Measurements from ENCODE around the gene CIDEA.

Gene CIDEA

DNA sequence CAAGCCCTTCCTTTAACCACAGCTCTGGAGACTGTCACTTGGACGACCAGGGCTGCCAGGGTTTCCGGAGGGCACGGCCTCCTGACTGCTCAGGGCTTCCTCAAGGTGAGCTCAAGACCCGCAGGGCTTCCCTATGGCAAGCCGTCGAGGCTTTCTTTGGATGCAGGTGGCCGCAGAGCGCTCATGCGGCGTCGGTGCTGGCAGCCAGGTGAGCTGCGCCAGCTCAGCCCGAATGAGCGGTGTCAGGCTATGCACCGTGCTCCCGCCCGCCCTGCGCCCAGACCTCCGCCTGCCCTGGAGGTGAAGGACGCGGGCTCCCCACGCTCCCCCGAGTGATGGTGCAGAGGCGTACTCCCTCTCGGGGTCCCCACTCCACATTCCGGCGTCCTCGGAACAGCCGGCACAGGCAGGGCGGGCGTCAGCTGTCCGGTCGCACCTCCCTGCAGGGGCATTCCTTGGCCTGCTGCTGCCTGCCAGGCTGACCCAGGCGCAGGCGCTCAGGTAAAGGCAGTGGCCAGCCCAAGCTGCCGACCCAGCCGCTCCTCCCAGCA is 33.0 kb downstream of the CIDEA start:
- H3K9me3 ChIP-seq (replicated peaks; ENCODE audit: insufficient read depth, low read length) = no peaks in the 10 kb centered on the region
- H3K79me2 ChIP-seq (ENCODE audit: low read length) = no peaks in the 10 kb centered on the region
- H3K4me1 ChIP-seq (ENCODE audit: low read length) = no peaks in the 10 kb centered on the region
- H3F3A ChIP-seq (ENCODE audit: insufficient read depth, low read length) = no peaks in the 10 kb centered on the region
- TF ChIP-seq CTCF (IDR thresholded peaks at IDR 0.05; ENCODE audit: low read length) = no peak
- TF ChIP-seq EZH2 (optimal IDR thresholded peaks at IDR 0.05; ENCODE audit: low read depth, low read length) = no peak
- TF ChIP-seq EZH2phosphoT487 (IDR thresholded peaks at IDR 0.05; ENCODE audit: low read length) = no peak
- no peak for DNase-seq
- H3K4me3 ChIP-seq (ENCODE audit: low read length) = no peak overlapping the region
- H3K9me2 ChIP-seq (replicated peaks; ENCODE audit: insufficient read depth, low read length) = no peaks in the 10 kb centered on the region
- no peak overlapping the region for H3K27ac ChIP-seq (ENCODE audit: low read length)
- no peak overlapping the region for H3K9ac ChIP-seq (ENCODE audit: low read length)
- no peak overlapping the region for H2AFZ ChIP-seq (ENCODE audit: low read length)
- H3K27me3 ChIP-seq (replicated peaks; ENCODE audit: insufficient read depth, low read length) = no peaks in the 10 kb centered on the region
- H3K4me2 ChIP-seq (ENCODE audit: low read depth, low read length) = peak overlapping the region; percentile 54; the same call in 1 of the 2 replicates
- no peaks in the 10 kb centered on the region for H4K20me1 ChIP-seq (ENCODE audit: insufficient read depth, low read length)
- no peaks in the 10 kb centered on the region for H3K36me3 ChIP-seq (replicated peaks; ENCODE audit: insufficient read depth, low read length)

DNA sequence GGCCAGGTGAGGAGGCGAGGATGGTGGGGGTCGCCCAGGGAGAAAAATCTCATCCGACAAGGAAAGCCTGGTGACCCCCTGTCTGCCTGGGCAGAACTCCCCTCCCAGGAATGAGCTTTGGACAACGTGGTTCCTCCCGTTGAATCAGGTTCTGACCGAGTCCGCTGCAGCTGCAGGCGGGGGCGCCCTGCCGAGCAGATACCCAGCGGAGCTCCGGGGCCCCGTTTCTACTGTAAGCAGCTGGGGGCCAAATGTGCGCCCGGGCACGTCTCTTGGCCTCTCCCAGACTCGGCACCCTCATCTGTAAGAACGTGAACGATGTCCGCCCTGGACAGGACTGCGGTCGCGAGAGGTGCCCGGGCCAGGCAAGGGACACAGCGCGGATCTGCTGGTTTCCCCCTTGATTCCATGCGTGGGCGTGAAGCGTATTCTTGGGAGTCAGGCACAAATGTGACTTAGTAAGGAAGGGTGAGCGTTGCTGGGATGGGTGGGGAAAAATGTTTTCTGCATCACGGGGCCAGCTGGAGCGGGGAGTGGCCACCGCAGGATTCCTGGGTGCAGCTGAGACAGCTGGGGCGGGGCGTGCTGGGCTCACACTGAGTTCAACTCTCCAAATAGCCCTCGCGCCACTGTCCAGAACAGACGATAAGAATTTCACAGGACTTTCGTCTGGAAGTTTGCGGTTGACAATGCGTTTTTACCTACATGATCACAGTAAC is 33.7 kb downstream of the CIDEA start:
- TF ChIP-seq EZH2 (optimal IDR thresholded peaks at IDR 0.05; ENCODE audit: low read depth, low read length) = no peak
- TF ChIP-seq EZH2phosphoT487 (IDR thresholded peaks at IDR 0.05; ENCODE audit: low read length) = no peak
- TF ChIP-seq CTCF (IDR thresholded peaks at IDR 0.05; ENCODE audit: low read length) = no peak
- H3K27ac ChIP-seq (ENCODE audit: low read length) = no peak overlapping the region
- no peaks in the 10 kb centered on the region for H3K79me2 ChIP-seq (ENCODE audit: low read length)
- no peaks in the 10 kb centered on the region for H3K27me3 ChIP-seq (replicated peaks; ENCODE audit: insufficient read depth, low read length)
- no peaks in the 10 kb centered on the region for H4K20me1 ChIP-seq (ENCODE audit: insufficient read depth, low read length)
- no peaks in the 10 kb centered on the region for H3K4me1 ChIP-seq (ENCODE audit: low read length)
- peak overlapping the region; percentile 54; the same call in 1 of the 2 replicates for H3K4me2 ChIP-seq (ENCODE audit: low read depth, low read length)
- H2AFZ ChIP-seq (ENCODE audit: low read length) = peak overlapping the region; percentile 70; the same call in 1 of the 2 replicates
- no peaks in the 10 kb centered on the region for H3K9me3 ChIP-seq (replicated peaks; ENCODE audit: insufficient read depth, low read length)
- peak overlapping the region; percentile 29 for H3K4me3 ChIP-seq (ENCODE audit: low read length)
- no peaks in the 10 kb centered on the region for H3F3A ChIP-seq (ENCODE audit: insufficient read depth, low read length)
- no peaks in the 10 kb centered on the region for H3K36me3 ChIP-seq (replicated peaks; ENCODE audit: insufficient read depth, low read length)
- DNase-seq = no peak
- H3K9ac ChIP-seq (ENCODE audit: low read length) = no peak overlapping the region; the same call in 1 of the 2 replicates
- no peaks in the 10 kb centered on the region for H3K9me2 ChIP-seq (replicated peaks; ENCODE audit: insufficient read depth, low read length)

GRCh38 chr18:12288403-12288755 is 34.2 kb downstream of the CIDEA start:
- no peak overlapping the region for H3K4me3 ChIP-seq (ENCODE audit: low read length)
- H2AFZ ChIP-seq (ENCODE audit: low read length) = 0 out of 2 replicates have a peak overlapping the region, but pooled peaks have one; percentile 70
- H3K9ac ChIP-seq (ENCODE audit: low read length) = no peak overlapping the region

More at GRCh38 chr18:12288403-12288755, 34.2 kb downstream of the CIDEA start:
- Histone ChIP-seq H3F3A (ENCODE audit: insufficient read depth, low read length) (no peaks in the 10 kb centered on the region), H3K4me2 (ENCODE audit: low read depth, low read length) (peak overlapping the region; percentile 54; the same call in 1 of the 2 replicates), H4K20me1 (ENCODE audit: insufficient read depth, low read length) (no peaks in the 10 kb centered on the region), H3K9me2 (replicated peaks; ENCODE audit: insufficient read depth, low read length) (no peaks in the 10 kb centered on the region), H3K79me2 (ENCODE audit: low read length) (no peaks in the 10 kb centered on the region), H3K27ac (ENCODE audit: low read length) (no peak overlapping the region), H3K4me1 (ENCODE audit: low read length) (no peaks in the 10 kb centered on the region), H3K9me3 (replicated peaks; ENCODE audit: insufficient read depth, low read length) (no peaks in the 10 kb centered on the region), H3K36me3 (replicated peaks; ENCODE audit: insufficient read depth, low read length) (no peaks in the 10 kb centered on the region), H3K27me3 (replicated peaks; ENCODE audit: insufficient read depth, low read length) (no peaks in the 10 kb centered on the region)
- DNase-seq = no peak
- no peak for TF ChIP-seq EZH2 (optimal IDR thresholded peaks at IDR 0.05; ENCODE audit: low read depth, low read length)
- TF ChIP-seq EZH2phosphoT487 (IDR thresholded peaks at IDR 0.05; ENCODE audit: low read length) = no peak
- no peak for TF ChIP-seq CTCF (IDR thresholded peaks at IDR 0.05; ENCODE audit: low read length)

Measured in MM.1S (cell line).